ENCODE results near the gene GRK6.

Gene GRK6

DNA sequence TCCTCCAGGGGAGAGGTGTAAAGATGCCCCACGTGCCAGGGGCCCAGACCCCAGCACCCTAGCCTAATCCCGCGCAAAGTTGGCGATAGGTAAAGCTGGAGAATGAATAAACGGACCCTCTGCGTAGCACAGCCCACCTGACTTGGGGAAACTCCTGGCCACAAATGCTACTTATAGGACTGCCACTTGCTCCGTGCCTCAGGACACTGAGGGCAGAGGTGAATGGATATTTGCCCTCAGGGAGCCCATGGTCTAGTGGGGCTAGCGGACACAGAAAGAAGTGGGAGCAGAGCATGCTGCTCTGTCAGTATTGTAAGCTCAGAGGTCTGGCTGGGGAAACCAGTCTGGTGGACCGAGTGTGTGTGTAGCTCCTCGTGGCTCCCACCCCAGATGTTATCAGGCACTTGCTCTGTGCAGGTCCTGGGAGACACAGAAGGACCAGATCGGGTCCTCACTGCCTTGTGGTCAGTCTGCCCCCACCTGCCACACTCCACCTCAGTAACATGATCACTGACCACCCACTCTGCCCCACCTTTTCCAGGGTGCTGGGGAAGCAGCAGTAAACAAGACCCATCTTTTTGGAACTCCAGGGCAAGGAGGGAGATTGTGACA lies 841 bp downstream of the GRK6 start:
- DNase-seq = peak in 1 of 3 experiments; percentile 38

GRCh38 chr5:177427919-177428573 lies 1.6 kb downstream of the GRK6 start:
- DNase-seq = no peak

DNA sequence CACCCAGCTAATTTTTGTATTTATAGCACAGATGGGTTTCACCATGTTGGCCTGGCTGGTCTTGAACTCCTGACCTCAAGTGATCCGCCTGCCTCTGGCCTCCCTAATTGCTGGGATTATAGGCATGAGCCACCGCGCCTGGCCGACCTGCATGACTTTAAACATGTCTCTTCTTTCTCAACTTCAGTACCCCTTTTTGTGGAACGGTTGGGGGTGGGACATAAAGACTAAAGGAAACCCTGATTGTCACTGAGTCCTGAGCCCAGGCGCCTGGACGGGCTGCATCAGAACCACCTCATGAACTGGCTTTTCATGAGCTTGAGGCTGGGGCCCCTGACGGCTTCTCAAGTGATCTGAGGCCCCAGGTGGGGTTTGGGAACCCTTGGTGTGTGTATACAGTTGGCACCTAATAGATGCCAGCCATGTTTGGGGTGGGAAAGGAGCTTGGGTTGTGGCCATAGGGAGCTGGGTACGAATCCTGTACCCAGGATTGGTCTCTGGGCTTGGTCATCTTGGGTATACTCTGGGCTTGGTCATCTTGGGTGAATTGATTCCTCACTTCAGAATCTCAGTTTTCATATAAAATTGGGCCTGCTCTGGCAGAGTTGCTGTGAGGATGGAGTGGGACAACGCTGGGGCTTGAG lies 2.2 kb downstream of the GRK6 start:
- no peak for DNase-seq

DNA sequence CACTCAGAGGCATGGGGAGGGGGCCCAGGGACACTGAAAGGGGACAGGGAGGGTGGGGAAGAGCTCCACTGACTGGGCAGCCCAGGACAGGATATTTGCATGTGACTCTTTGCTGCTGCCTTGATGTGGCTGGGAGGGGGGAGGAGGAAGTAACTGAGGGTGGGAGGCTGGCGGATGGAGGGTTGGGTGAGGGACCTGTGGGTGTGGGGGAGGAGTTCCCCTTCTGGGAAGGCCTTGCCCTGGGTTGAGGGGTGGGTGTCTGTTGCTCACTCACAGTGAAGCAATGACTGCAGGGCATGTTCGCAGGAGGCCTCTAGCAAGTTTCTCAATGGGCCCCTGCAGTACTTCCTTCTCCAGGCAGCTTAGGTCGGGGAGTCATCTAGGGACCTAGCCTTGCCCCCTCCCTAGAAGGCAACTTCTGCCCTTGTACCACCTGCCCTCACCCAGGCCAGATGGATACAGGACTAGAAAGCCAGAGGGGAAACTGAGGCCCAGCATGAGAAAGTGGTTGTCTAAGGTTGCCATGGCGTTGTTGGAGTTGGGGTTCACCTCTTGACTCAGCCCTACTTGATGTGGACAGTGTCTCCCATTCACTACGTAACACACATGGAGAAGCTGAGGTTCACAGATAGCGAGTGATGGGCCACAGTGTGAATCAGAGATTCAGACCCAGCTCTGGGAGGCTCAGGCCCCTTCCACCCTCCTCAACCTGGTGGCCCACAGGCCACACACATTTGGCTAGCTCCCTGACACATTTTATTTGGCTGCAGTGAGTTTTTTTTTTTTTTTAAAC lies 3.0 kb downstream of the GRK6 start:
- DNase-seq = no peak

DNA sequence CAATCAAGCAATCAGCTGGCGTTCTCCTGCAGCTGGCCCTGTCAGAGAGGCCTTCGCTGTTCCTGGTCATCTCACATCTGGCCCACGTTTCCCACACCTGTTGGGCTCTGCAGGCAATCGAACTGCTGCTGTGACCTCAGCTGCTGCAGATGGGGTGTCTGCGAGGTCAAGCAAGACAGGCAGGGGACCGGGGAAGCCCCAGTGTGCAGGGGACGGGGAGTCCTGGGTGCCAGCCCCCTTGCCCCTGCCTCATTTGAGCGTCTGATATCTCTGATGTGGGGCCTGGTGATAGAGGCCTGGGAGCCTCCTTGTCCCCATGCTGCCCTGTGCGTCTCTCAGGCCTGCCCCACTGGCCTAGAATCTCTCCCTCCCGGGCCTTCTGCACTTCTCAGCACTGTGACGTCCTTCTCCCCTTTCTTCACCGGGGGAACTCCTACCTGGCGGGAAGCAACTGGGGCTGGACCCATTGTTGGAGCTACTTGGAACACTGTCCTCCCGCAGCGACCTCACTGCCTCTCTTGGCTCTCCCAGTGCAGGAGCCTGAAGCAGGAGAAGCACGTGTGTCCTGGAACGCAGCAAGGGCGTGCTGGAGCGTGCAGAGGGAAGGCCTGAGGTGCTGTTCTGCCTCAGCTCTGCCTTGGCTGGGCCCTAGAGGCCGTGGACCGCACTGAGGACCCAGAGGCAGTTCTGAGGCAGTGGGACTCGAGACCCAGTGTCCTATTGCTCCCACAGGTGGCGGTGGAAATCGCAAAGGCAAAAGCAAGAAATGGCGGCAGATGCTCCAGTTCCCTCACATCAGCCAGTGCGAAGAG lies 3.9 kb downstream of the GRK6 start:
- no peak for DNase-seq

DNA sequence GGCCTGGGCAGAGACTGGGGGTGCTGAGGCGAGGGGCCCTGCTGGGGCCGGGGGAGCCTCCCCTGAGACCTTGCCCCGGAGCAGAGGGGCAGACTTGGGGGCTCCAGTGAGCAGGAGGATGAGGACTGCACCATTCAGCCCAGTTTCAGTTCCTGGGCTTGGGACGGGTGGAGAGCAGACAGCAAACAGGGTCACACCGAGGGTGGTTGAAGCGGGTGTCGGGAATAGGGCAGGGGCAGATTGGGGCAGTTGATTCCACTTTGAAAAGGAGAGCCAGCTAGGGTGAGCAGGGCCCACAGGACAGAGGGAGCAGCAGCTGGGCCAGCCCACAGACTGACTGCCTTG lies 4.5 kb downstream of the GRK6 start:
- no peak for DNase-seq

GRCh38 chr5:177431317-177432142 lies 5.1 kb downstream of the GRK6 start:
- no peak for DNase-seq

DNA sequence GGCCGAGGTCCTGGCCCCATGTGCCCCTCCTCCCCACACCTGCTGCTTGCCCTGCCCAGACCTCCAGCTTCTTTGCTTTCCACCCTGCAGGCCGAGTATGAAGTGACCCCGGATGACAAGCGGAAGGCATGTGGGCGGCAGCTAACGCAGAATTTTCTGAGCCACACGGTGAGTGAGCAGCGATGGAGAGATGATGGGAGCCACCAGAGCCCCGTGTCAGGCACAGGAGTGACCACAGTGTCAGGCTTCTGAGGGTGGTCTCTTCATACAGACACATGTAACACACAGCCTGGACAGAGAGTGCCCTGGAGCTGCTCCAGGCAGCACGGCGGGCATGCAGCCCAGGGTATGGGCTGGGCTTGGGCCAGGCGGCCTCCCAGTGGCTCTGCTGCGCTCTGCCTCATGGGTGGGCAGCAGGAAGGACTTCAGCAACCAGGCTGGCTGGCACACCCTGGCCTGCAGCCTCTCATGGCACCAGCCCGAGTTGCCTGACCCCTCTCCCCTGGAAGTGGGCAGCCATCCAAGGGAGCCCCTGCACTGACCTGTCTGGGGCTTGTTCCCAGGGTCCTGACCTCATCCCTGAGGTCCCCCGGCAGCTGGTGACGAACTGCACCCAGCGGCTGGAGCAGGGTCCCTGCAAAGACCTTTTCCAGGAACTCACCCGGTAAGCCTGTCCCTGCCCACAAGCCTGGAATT lies 5.8 kb downstream of the GRK6 start:
- DNase-seq = no peak

DNA sequence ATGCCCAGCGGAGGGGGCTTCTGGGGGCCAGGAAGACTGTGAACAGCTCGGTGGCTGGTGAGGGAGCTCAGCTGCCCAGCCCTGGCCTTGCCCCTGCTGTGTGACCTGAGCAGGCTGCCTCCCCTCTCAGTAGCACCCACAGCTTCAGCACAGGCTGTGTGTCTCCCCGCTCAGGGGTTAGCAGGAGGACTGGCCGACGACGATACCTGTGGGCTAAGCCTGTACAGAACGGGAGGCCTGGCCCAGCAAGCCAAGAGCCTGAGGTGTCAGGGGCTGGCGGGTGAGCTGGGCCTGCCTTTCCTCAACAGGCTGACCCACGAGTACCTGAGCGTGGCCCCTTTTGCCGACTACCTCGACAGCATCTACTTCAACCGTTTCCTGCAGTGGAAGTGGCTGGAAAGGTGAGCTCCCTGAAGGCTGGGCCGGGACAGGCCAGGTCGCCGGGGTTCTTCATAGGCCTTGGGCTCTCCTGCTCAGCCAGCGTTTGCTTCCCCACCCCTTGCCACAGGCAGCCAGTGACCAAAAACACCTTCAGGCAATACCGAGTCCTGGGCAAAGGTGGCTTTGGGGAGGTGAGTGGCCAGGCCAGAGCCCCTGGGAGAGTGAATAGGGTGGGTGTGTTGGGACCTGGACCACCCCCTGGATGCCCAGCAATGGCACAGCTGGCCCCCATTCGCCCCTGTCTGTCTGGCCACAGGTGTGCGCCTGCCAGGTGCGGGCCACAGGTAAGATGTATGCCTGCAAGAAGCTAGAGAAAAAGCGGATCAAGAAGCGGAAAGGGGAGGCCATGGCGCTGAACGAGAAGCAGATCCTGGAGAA lies 6.6 kb downstream of the GRK6 start:
- no peak for DNase-seq

DNA sequence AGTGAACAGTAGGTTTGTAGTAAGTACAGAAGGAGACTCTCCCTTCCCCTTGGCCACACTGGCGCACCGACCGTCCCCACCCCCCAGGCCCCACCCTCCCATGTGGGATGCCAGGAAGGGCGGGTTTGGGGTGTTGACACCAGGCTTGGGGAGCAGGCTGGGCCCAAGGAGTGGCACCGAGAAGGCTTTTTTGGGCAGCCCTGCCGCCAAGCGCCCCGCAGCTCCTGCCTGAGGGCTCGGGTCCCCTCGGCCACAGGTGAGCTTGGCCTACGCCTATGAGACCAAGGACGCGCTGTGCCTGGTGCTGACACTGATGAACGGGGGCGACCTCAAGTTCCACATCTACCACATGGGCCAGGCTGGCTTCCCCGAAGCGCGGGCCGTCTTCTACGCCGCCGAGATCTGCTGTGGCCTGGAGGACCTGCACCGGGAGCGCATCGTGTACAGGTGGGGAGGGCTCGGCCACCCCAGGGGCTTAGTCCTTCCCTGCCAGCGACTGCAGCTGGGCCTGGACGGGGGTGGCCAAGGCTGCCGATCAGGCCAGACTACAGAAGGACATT lies 7.3 kb downstream of the GRK6 start:
- DNase-seq = no peak

DNA sequence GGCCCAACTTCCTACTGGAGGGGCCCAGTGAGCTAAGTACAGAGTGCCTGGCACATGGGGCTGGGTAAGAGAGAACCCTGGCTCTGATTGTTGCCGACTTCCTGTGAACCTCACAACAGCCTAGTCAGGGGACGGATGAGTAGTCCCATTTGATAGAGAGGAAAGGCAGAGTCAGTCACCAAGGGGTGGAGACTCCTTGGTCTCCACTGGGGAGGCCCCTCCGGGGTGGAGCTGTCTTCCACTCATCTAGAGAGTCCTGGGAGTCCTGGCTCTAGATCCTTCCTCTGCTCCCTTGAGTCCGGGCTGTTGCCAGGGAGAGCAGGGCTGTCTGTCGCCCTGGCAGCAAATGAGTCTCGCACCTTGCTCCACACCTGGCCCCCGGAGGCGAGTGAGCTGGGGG lies 8.0 kb downstream of the GRK6 start:
- no peak for DNase-seq

GRCh38 chr5:177434942-177435738 lies 8.7 kb downstream of the GRK6 start:
- DNase-seq = no peak

GRCh38 chr5:177435847-177436536 lies 9.5 kb downstream of the GRK6 start:
- no peak for DNase-seq

DNA sequence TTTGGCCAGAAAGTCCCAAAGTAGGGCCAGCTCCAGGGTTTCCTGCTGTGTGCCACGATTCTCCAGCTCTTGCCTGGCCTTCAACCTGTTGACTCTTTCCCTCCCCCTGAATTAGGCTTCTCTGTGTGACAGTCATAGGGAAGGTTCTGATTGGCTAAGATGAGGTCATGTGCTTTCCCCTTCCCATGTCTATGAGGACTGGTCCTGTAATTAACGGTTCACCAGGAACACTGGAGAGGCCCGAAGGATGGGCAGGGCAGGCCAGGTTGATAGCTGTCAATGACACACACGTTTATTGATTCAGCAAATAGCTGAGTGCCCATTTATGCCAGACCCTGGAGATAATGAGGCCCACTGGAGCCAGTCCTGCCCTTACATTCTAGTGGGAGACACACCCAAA lies 11.1 kb downstream of the GRK6 start:
- peak in 2 of 3 experiments; percentile 19 to 45 for DNase-seq

DNA sequence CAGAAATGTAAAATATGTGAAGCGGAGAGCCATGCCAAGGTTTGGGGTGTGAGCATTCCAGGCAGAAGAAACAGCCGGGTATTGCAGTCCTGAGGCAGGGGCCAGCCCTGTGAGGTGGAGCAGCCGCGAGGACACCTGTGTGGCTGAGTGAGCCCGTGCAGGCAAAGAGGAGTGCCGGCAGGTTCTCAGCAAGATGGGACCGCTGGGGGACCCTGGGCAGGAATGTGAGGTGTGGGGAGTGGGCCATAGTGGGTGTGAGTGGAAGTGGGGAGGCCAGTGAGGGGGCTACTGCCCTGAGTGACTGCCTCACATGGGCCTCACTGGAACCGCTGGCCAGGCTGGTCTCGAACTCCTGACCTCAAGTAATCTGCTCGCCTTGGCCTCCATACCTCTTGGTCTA lies 12.0 kb downstream of the GRK6 start:
- DNase-seq = no peak

DNA sequence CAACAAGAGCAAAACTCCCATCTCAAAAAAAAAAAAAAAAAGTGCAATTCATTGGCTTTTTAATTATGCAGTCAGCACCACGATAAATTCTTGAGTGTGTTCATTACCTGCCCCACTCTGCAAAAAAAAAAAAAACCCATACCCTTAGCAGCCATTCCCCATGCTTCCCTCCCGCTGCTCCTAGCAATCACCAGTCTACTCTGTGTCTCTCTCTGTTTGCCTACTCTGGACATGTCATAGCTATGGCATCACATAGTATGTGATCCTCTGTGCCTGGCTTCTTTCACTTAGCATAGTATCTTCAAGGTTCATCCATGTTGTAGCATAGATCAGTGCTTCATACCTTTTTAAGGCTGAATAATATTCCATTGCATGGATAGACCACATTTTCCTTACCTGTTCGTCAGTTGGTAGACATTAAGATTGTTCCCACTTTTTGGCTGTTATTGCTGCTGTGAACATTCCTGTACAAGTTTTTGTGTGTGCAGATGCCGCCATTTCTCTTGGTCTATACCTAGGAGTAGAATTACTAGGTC lies 13.1 kb downstream of the GRK6 start:
- no peak for DNase-seq

GRCh38 chr5:177440211-177440989 lies 13.9 kb downstream of the GRK6 start:
- no peak for DNase-seq
